Heart left ventricle (tissue), 16 donors: ENCODE results near the gene AIG1. TPM values are rescaled to one million over a fixed set of nuclear protein-coding genes. Genes with fewer than 3 reads are reported as not detected.

Source experiments
- ATAC-seq, 4 donors: fragments of 200-7000 bp; cut with Tn5 transposase; one replicate each; pipeline ENCODE4 v1.9.1; 2020 to 2022; ENCODE audit warnings: moderate library complexity in 4 of 4, mild to moderate bottlenecking in 3 of 4, moderate number of reproducible peaks in 1 of 4
- DNase-seq, 5 donors: peaks; one replicate each; pipeline ENCODE4 v3.0.0-alpha.2; 2020
- H3K27ac ChIP-seq, 12 donors: fragments of 200-600 bp; sonication (generic) in 4 of 12; one replicate each; pipeline versions ENCODE4 v1.5.0 to v1.8.0; 2016 to 2022; ENCODE audit warnings: mild to moderate bottlenecking in 2 of 12
- H3K27me3 ChIP-seq, 9 donors: fragments of 200-600 bp; sonication (generic) in 2 of 9; one replicate each; pipeline versions ENCODE4 v1.5.1 to v1.8.0; 2016 to 2022; ENCODE audit warnings: mild to moderate bottlenecking in 3 of 9
- H3K36me3 ChIP-seq, 9 donors: fragments of 200-600 bp; sonication (generic) in 2 of 9; one replicate each; pipeline versions ENCODE4 v1.5.0 to v1.8.0; 2018 to 2022; ENCODE audit warnings: mild to moderate bottlenecking in 2 of 9
- H3K4me1 ChIP-seq, 12 donors: fragments of 200-600 bp; sonication (generic) in 4 of 12; one replicate each; pipeline versions ENCODE4 v1.5.0 to v1.8.0; 2016 to 2022; ENCODE audit warnings: mild to moderate bottlenecking in 3 of 12
- H3K4me3 ChIP-seq, 12 donors: fragments of 200-600 bp; sonication (generic) in 4 of 12; one replicate each; pipeline versions ENCODE4 v1.5.0 to v1.8.0; 2017 to 2022; ENCODE audit warnings: mild to moderate bottlenecking in 9 of 12, moderate library complexity in 4 of 12
- H3K9me3 ChIP-seq, 12 donors: fragments of 200-600 bp; sonication (generic) in 4 of 12; one replicate each; pipeline versions ENCODE4 v1.5.0 to v1.8.0; 2016 to 2022; ENCODE audit warnings: mild to moderate bottlenecking in 1 of 12
- POLR2A ChIP-seq, 2 donors: fragments of 450-650 bp; IDR thresholded peaks; one replicate each; pipeline ENCODE4 v1.6.1; 2017; ENCODE audit warnings: antibody characterized with exemption in 2 of 2, mild to moderate bottlenecking in 2 of 2, moderate library complexity in 2 of 2
- WGBS, 4 donors: extraction: QIAGEN DNeasy Blood & Tissue Kit in 2 of 4; methylation state at CpG; one replicate each; pipeline versions ENCODE4 v1.1.5 to v1.1.7; 2013 to 2018; 5-methylcytosine and 5-hydroxymethylcytosine counted together
- intact Hi-C, 10 donors: fragments of 100-400 bp; cut with DNase I; formaldehyde crosslinking; loops; one replicate each; pipeline versions ENCODE4 v1.11.1 to v1.14.2; 2022
- polyA plus RNA-seq, 2 donors: library from polyadenylated mRNA; stranded (reverse); fragments of 200-250 nt; gene quantifications; one replicate each; pipeline ENCODE4 v1.2.3, GENCODE V29; 2013
- total RNA-seq, 9 donors: library from RNA; depleted of rRNA in 2 of 9; stranded (reverse); fragments of >200 nt in 2 of 9; fragmentation: NEBNext Ultra II Directional in 3 of 9; extraction: Animal tissue kit (Norgen Biotek cat#: 25700) in 3 of 9; gene quantifications; one replicate each; pipeline versions ENCODE4 v1.1.0 to v1.2.4, GENCODE V29; 2016 to 2023
- TF ChIP-seq, protein P1 (sequence below), 12 donors: fragments of 200-600 bp; sonication (generic) in 4 of 12; IDR thresholded peaks; one replicate each; pipeline versions ENCODE4 v1.5.0 to v1.8.0; 2018 to 2022; ENCODE audit warnings: antibody characterized with exemption in 12 of 12, mild to moderate bottlenecking in 5 of 12
- donor health status: ischemic (EF 13 %, LVEDD 7.1; RV severe dilation, severe dysfunction).
- donor health status: healthy with polysubstance abuse.
- donor health status: DM: no; HTN: yes; CAD: no.
- donor health status: DM: no; HTN: no; CAD: no.
- donor health status: ischemic (EF 25% LVEDD 6.9; RV normal size, moderate dysfunction).
- donor health status: ischemic (EF 25% LVEDD 5.7; RV mildly dilated, moderate dysfunction).
- donor health status: healthy.
- donor health status: DM: yes; HTN: yes; CAD: no.
- donor health status: ischemic (EF 35%, LVEDD 5.7; RV mildly dilated, moderate dysfunction).
- donor health status: nonischemic (EF 11% LVEDD 7.7; RV severe dilation, severe dysfunction).
- donor health status: DM: yes; HTN: yes; CAD: no.
- donor health status: PGD.
- donor health status: ischemic (EF 29% LVEDD 5.4; RV normal size, mild dysfunction).
- donor health status: nonischemic (EF 23%, LVEDD 6.1; RV moderate dilation, normal function).

AIG1 gene
- total and polyA plus RNA-seq, 11 donors: 18.1 to 101 (median 64.0) TPM

DNA sequence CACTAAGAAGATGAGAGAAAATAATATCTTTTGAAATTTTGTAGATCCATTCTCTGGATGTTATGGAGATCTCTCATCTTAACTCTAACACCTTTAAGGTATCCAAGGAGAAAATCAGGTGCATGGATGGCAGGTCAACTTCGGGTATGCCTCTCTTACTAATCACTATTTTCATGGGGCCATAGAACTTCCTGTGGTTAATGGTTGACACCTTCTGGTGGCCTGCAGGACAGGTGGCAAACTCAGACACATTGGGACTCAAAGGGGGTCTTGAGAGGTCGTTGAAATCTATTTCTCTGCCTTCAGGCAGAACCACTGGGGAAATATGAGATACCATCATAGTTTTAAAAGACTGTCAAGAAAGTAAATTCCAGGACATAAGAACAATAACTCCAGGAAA, 313.3 kb downstream of the AIG1 start:
- intact Hi-C loops: no loop called here
- TF ChIP-seq, protein P1, sequence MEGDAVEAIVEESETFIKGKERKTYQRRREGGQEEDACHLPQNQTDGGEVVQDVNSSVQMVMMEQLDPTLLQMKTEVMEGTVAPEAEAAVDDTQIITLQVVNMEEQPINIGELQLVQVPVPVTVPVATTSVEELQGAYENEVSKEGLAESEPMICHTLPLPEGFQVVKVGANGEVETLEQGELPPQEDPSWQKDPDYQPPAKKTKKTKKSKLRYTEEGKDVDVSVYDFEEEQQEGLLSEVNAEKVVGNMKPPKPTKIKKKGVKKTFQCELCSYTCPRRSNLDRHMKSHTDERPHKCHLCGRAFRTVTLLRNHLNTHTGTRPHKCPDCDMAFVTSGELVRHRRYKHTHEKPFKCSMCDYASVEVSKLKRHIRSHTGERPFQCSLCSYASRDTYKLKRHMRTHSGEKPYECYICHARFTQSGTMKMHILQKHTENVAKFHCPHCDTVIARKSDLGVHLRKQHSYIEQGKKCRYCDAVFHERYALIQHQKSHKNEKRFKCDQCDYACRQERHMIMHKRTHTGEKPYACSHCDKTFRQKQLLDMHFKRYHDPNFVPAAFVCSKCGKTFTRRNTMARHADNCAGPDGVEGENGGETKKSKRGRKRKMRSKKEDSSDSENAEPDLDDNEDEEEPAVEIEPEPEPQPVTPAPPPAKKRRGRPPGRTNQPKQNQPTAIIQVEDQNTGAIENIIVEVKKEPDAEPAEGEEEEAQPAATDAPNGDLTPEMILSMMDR (IDR thresholded peaks at IDR 0.05): no peak
- no peak for TF ChIP-seq POLR2A (IDR thresholded peaks at IDR 0.05)
- H3K27me3 ChIP-seq: no peaks in the 10 kb centered on the region
- DNase-seq: no peak
- no peaks in the 10 kb centered on the region for H3K36me3 ChIP-seq
- ATAC-seq: no peak
- H3K4me3 ChIP-seq: no peak overlapping the region
- 48 to 65% (median 54%) methylated on average over 2 of the region's 2 CpGs for whole genome bisulfite sequencing, 4 donors
- no peak overlapping the region for H3K27ac ChIP-seq
- H3K4me1 ChIP-seq: no peaks in the 10 kb centered on the region
- H3K9me3 ChIP-seq: no peaks in the 10 kb centered on the region

DNA sequence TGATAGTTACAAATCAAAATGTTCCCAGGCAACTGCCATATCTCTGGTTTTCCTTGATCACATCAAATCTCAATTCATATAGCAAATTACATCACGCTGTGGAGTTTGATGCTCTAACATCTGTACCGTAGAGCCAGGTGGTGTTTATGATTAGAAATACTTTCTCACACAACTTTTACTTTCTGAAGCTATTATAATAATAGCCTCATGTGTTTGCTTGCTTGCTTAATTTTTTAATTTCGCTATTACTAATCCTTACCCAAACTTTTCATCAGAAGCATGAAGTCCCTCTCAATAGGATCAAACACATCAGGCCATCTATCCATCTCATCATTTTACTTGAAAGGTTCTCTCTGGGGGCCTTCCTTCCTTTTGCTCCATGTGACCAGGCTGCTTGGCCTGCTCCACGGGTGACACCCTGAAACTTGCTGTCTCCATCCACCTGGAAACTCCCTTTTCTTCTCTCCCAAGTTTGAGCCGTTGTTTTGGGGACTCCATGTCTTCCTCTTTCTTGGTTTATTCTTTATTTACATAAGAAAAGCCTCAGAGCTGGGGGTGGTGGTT, 314.4 kb downstream of the AIG1 start:
- Histone ChIP-seq H3K27ac (no peak overlapping the region), H3K4me1 (no peaks in the 10 kb centered on the region), H3K9me3 (no peaks in the 10 kb centered on the region), H3K4me3 (no peak overlapping the region), H3K36me3 (no peaks in the 10 kb centered on the region), H3K27me3 (no peaks in the 10 kb centered on the region)
- 73 to 87% (median 81%) methylated on average over 5 of the region's 5 CpGs for WGBS, 4 donors
- intact Hi-C loops: no loop called here
- DNase-seq: no peak
- no peak for ATAC-seq
- TF ChIP-seq, protein P1 (IDR thresholded peaks at IDR 0.05): no peak
- no peak for TF ChIP-seq POLR2A (IDR thresholded peaks at IDR 0.05)

DNA sequence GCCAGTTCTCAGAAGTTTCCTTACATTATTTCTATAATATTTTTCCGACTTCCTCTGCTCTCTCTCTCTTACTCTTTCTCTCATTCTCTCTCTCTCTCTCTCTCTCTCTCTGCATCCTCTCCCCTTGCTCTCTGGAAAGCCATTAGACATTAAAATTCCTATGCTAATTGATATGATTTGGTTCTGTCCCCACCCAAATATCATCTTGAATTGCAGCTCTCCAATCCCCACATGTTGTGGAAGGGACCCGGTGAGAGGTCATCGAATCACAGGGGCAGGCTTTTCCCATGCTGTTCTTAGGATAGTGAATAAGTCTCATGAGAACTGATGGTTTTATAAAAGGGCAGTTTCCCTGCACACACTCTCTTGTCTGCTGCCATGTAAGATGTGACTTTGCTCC, 315.7 kb downstream of the AIG1 start:
- ATAC-seq: no peak
- no peak for DNase-seq
- Histone ChIP-seq H3K27me3 (no peaks in the 10 kb centered on the region), H3K27ac (no peak overlapping the region), H3K4me1 (no peaks in the 10 kb centered on the region), H3K4me3 (no peak overlapping the region), H3K9me3 (no peaks in the 10 kb centered on the region), H3K36me3 (no peaks in the 10 kb centered on the region)
- intact Hi-C loops: no loop called here
- TF ChIP-seq, protein P1 (IDR thresholded peaks at IDR 0.05): no peak
- TF ChIP-seq POLR2A (IDR thresholded peaks at IDR 0.05): no peak
- 91 to 97% (median 95%) methylated on average over 3 of the region's 3 CpGs for WGBS, 4 donors

DNA sequence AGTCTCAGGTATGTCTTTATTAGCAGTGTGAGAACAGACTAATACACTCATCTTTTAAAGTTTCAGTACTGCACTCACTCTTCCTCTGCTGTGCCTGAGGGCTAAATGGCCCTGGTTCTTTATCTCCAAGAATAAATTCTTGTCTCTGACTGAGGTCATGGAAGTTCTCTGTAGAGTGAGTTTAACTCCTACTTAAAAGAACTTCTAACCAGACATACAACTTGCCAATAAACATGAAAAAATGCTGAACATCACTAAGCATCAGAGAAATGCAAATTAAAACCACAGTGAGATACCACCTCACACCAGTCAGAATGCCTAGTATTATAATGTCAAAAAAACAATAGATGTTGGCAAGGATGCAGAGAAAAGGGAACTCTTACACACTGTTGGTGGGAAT, 316.2 kb downstream of the AIG1 start:
- intact Hi-C loops: no loop called here
- no peak for ATAC-seq
- Histone ChIP-seq H3K27me3 (no peaks in the 10 kb centered on the region), H3K9me3 (no peaks in the 10 kb centered on the region), H3K4me1 (no peaks in the 10 kb centered on the region), H3K27ac (no peak overlapping the region), H3K36me3 (no peaks in the 10 kb centered on the region), H3K4me3 (no peak overlapping the region)
- TF ChIP-seq, protein P1 (IDR thresholded peaks at IDR 0.05): no peak
- TF ChIP-seq POLR2A (IDR thresholded peaks at IDR 0.05): no peak
- DNase-seq: no peak
